Peyer's patch (tissue), 4 donors: ENCODE data around the gene KRCC1. TPM values are rescaled to one million over a fixed set of nuclear protein-coding genes. Genes with fewer than 3 reads are reported as not detected.

Experiments
- DNase-seq, 3 donors: peaks; one replicate each; pipeline ENCODE4 v3.0.0-alpha.2; 2017 to 2019
- H3K27ac ChIP-seq, 4 donors: fragments of 200-600 bp; sonication (generic); one replicate each; pipeline ENCODE4 v1.5.1; 2016 to 2019
- H3K27me3 ChIP-seq, 2 donors: fragments of 200-600 bp; sonication (generic); one replicate each; pipeline ENCODE4 v1.5.1; 2019
- H3K36me3 ChIP-seq, 3 donors: fragments of 200-600 bp; sonication (generic); one replicate each; pipeline ENCODE4 v1.5.1; 2016 to 2019
- H3K4me1 ChIP-seq, 4 donors: fragments of 200-600 bp; sonication (generic); one replicate each; pipeline ENCODE4 v1.5.1; 2016 to 2019
- H3K4me3 ChIP-seq, 4 donors: fragments of 200-600 bp; sonication (generic); 1 replicate in 3 of 4; 2 replicates in 1 of 4; pipeline ENCODE4 v1.5.1; 2016 to 2019; ENCODE audit warnings: mild to moderate bottlenecking in 1 of 4
- H3K9me3 ChIP-seq, 4 donors: fragments of 200-600 bp; sonication (generic); one replicate each; pipeline ENCODE4 v1.5.1; 2016 to 2019; ENCODE audit warnings: mild to moderate bottlenecking in 1 of 4
- POLR2A ChIP-seq, 2 donors: fragments of 450-650 bp; IDR thresholded peaks; one replicate each; pipeline ENCODE4 v1.5.1; 2017; ENCODE audit warnings: antibody characterized with exemption in 2 of 2, mild to moderate bottlenecking in 2 of 2, moderate library complexity in 2 of 2
- total RNA-seq, 4 donors: library from RNA; depleted of rRNA; stranded (reverse); fragments of >200 nt; gene quantifications; one replicate each; pipeline ENCODE4 v1.1.0, GENCODE V29; 2016
- TF ChIP-seq, protein P1 (sequence below), 6 experiments: fragments of 450-650 bp in 4 of 6; fragments of 200-600 bp in 2 of 6; sonication (generic) in 1 of 6; IDR thresholded peaks; one replicate each; pipeline ENCODE4 v1.5.1; 2017 to 2019; ENCODE audit warnings: antibody characterized with exemption in 6 of 6, mild to moderate bottlenecking in 3 of 6, moderate library complexity in 1 of 6

The KRCC1 gene
- total RNA-seq, 4 donors from 2014 or later: 18.0 to 40.4 (median 27.3) TPM

DNA sequence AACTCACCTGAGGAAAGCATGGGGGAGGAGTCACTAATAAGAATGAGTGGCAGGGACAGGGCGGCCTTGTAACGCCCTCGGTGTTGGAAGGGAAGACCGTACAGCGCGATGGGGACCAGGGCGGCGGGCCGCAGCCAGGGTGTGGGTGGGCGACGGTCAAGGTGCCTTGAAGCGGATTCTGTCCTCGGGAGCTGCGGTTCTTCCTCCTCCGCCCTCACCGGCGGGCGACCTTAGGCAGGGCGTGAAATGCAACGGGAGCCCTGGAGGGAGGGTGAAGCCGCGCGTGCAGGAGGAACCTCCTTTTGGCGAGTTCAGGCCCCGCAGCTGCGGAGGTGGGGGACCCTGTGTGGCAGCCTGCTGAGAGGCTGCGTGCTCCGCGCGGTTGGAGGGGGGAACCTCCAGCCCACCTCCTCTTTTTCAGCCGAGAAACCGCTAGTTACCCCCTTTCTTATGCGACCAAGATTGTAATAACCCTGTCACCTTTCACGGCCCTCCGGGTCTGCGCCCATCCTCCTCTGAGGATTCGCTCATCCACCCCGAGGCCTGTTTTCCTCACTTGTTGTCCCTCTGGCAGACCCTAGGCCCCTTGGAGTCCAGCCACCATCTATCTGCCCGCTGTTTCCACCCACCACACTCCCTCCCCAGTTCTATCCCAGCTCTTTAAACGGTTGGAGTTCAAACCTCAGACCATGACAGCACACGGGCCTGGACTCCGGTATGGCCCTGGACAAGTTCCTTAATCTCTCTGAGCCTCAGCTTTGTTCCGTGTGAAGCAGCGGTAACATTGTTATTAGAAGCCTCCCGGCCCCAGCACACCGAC lies 38.4 kb downstream of the KRCC1 start:
- Histone ChIP-seq H3K27ac (peak overlapping the region; percentile 85 to 89 (median 88)), H3K4me3 (peak overlapping the region; percentile 49 to 84 (median 62)), H3K9me3 (no peaks in the 10 kb centered on the region), H3K27me3 (no peaks in the 10 kb centered on the region), H3K4me1 (peaks cover 0 to 7% (median 3%) of the 10 kb centered on the region in 4 donors), H3K36me3 (no peaks in the 10 kb centered on the region)
- TF ChIP-seq, protein P1, sequence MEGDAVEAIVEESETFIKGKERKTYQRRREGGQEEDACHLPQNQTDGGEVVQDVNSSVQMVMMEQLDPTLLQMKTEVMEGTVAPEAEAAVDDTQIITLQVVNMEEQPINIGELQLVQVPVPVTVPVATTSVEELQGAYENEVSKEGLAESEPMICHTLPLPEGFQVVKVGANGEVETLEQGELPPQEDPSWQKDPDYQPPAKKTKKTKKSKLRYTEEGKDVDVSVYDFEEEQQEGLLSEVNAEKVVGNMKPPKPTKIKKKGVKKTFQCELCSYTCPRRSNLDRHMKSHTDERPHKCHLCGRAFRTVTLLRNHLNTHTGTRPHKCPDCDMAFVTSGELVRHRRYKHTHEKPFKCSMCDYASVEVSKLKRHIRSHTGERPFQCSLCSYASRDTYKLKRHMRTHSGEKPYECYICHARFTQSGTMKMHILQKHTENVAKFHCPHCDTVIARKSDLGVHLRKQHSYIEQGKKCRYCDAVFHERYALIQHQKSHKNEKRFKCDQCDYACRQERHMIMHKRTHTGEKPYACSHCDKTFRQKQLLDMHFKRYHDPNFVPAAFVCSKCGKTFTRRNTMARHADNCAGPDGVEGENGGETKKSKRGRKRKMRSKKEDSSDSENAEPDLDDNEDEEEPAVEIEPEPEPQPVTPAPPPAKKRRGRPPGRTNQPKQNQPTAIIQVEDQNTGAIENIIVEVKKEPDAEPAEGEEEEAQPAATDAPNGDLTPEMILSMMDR (IDR thresholded peaks at IDR 0.05): no peak
- TF ChIP-seq POLR2A (IDR thresholded peaks at IDR 0.05): no peak
- peak in 2 of 3 donors; percentile 70 to 85 for DNase-seq

DNA sequence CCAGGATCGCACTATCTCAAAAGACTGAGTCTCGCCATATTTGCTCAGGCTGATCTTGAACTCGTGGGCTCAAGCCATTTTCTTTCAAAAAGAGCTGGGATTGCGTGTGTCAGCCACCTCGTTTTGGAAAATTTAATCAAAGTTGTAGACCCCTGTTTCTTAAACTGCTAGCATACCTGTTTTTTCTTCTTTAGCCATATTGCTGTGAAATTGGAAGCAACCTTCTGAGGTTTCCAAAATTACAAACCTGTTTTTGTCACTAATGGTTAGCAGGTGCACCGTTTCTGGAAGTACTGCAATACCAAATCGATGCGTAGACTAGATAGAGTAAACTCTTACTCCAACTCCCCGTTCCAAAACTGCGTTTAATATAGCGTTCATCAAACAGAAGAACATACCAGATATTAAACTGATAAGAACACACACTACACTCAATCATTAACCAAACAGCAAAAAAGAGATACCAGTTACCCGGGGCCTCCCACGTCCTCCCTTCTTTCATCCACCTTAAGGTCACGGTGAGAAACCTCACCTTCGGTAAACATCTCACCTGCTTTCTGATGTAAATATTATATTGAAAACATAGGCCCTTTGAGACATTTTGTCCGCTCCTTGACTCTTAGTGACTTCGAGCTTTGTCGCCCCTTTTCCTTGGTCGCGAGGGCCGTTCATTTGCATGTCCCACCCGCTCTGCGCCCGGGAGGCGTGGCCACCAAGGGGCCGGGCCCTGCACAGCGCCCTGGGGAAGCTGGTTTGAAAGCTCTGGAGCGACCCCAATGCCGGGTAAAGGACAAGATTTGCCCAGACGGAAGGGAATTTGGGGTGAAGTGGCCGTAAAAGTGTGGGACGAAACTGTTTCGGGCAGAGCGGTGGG lies 39.3 kb downstream of the KRCC1 start, which contains the start of gene RNU2-63P:
Gene RNU2-63P (minus strand): TSS at position 462 of the 874 bp plus-strand sequence.
- peak; percentile 81 to 90 (median 89) for DNase-seq
- Histone ChIP-seq H3K9me3 (no peaks in the 10 kb centered on the region), H3K27ac (peak within 1 kb of the TSS; percentile 85 to 89 (median 88)), H3K4me3 (peak within 1 kb of the TSS; percentile 49 to 84 (median 62)), H3K4me1 (peaks cover 0 to 7% (median 3%) of the 10 kb centered on the region in 4 donors), H3K27me3 (no peaks in the 10 kb centered on the region), H3K36me3 (no peaks in the 10 kb centered on the region)
- TF ChIP-seq, protein P1 (IDR thresholded peaks at IDR 0.05): no peak
- TF ChIP-seq POLR2A (IDR thresholded peaks at IDR 0.05): peak in 1 of 2 donors; percentile 90

DNA sequence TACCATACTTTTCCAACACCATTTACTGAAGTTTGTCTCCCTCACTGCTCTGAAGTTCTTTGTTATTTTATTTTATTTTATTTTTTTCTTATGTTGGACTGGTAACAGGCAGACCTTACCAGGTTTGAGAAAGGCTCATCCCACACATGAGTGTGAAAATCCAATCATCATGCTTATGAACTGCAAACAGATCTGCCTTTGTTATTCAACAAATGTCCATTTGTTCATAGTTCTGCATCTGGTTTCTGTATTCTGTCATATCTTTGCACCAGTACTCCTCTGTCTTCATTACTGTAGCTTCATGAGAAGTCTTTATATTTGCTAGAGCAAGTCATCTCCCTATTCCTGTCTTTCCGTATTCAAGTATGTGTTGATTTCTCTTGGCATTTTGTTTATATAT lies 44.6 kb downstream of the KRCC1 start:
- no peak for TF ChIP-seq POLR2A (IDR thresholded peaks at IDR 0.05)
- TF ChIP-seq, protein P1 (IDR thresholded peaks at IDR 0.05): no peak
- Histone ChIP-seq H3K36me3 (no peaks in the 10 kb centered on the region), H3K4me3 (no peak overlapping the region), H3K27ac (no peak overlapping the region), H3K9me3 (no peaks in the 10 kb centered on the region), H3K4me1 (no peaks in the 10 kb centered on the region), H3K27me3 (no peaks in the 10 kb centered on the region)
- DNase-seq: no peak

DNA sequence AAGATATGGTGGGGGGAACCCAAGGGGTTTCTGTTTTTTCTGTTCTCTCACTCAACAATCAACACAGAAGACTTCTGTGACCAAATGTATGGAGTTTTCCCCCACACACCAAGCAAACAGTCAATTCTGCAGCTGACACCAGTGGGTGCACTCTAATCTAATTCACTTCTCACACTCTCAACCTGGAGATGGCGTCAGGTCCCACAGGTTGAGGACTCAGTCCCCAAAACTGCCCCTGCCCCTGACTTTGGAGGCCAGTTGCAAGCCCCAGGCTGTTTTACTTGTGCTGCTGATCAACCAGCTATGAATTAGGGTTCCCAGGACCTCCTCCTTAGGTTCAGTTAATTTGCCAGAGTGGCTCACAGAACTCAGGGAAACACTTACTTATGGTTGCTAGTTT lies 45.4 kb downstream of the KRCC1 start:
- Histone ChIP-seq H3K27ac (no peak overlapping the region), H3K4me3 (no peak overlapping the region), H3K36me3 (no peaks in the 10 kb centered on the region), H3K4me1 (no peaks in the 10 kb centered on the region), H3K27me3 (no peaks in the 10 kb centered on the region), H3K9me3 (no peaks in the 10 kb centered on the region)
- DNase-seq: no peak
- TF ChIP-seq, protein P1 (IDR thresholded peaks at IDR 0.05): no peak
- no peak for TF ChIP-seq POLR2A (IDR thresholded peaks at IDR 0.05)

DNA sequence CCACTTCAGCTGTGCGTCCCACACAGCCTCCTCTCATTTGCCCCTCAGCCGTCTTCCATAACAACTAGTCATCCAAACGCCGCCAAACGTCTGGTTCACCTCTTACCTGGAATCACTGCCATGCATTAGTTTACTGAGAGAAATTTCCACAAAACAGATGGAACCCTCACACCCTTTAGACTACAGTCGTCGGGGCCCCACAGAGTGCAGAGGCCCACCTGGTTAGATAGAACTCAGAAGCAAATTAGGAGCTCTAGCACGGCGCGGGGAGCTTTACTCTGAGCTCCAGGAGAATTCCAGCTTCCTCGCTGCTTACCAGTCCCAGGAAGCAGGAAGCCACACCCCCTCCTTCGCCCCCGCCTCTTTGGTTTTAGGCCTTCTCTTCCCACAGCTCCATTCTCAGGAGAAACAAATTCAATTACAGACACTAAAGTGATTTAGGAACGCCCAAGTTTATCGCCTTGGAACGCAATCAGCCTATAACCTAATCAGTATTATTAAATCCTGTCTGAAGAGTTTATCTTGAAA lies 48.6 kb downstream of the KRCC1 start:
- Histone ChIP-seq H3K4me1 (no peaks in the 10 kb centered on the region), H3K4me3 (no peak overlapping the region), H3K27me3 (no peaks in the 10 kb centered on the region), H3K36me3 (no peaks in the 10 kb centered on the region), H3K27ac (no peak overlapping the region), H3K9me3 (no peaks in the 10 kb centered on the region)
- no peak for DNase-seq
- TF ChIP-seq, protein P1 (IDR thresholded peaks at IDR 0.05): no peak
- no peak for TF ChIP-seq POLR2A (IDR thresholded peaks at IDR 0.05)
